ENCODE data around the gene TMEM174.

TMEM174 gene

GRCh38 chr5:73172951-73173350 is at the start of gene TMEM174:
Gene TMEM174 (plus strand): TSS chr5:73173193. CDS start chr5:73173244, 51 bp downstream.
- in situ Hi-C loops (cut with MboI; ENCODE audit: low sequenced_read_pairs) = no loop called here

- in situ Hi-C loops (cut with MboI; ENCODE audit: low sequenced_read_pairs) = no loop called here
Measured at GRCh38 chr5:73125289-73125688, 47.7 kb upstream of the TMEM174 start.

GRCh38 chr5:73126381-73126780 is 46.6 kb upstream of the TMEM174 start:
- in situ Hi-C loops (cut with MboI; ENCODE audit: low sequenced_read_pairs) = no loop called here

- in situ Hi-C loops (cut with MboI; ENCODE audit: low sequenced_read_pairs) = no loop called here
Measured at GRCh38 chr5:73126957-73127356, 46.0 kb upstream of the TMEM174 start.

GRCh38 chr5:73129143-73129542 is 43.9 kb upstream of the TMEM174 start:
- in situ Hi-C loops (cut with MboI; ENCODE audit: low sequenced_read_pairs) = no loop called here

GRCh38 chr5:73130811-73131210 is 42.2 kb upstream of the TMEM174 start:
- in situ Hi-C loops (cut with MboI; ENCODE audit: low sequenced_read_pairs) = no loop called here

- in situ Hi-C loops (cut with MboI; ENCODE audit: low sequenced_read_pairs) = no loop called here
Measured at GRCh38 chr5:73131711-73132425, 41.1 kb upstream of the TMEM174 start.

GRCh38 chr5:73132759-73133158 is 40.2 kb upstream of the TMEM174 start:
- in situ Hi-C loops (cut with MboI; ENCODE audit: low sequenced_read_pairs) = no loop called here

GRCh38 chr5:73135021-73135420 is 38.0 kb upstream of the TMEM174 start:
- in situ Hi-C loops (cut with MboI; ENCODE audit: low sequenced_read_pairs) = no loop called here

- in situ Hi-C loops (cut with MboI; ENCODE audit: low sequenced_read_pairs) = no loop called here
Measured at GRCh38 chr5:73135429-73136054, 37.5 kb upstream of the TMEM174 start.

GRCh38 chr5:73136055-73136562 is 36.9 kb upstream of the TMEM174 start:
- in situ Hi-C loops (cut with MboI; ENCODE audit: low sequenced_read_pairs) = no loop called here

GRCh38 chr5:73137563-73138530 is 35.1 kb upstream of the TMEM174 start:
- in situ Hi-C loops (cut with MboI; ENCODE audit: low sequenced_read_pairs) = no loop called here

- in situ Hi-C loops (cut with MboI; ENCODE audit: low sequenced_read_pairs) = no loop called here
Measured at GRCh38 chr5:73139485-73139884, 33.5 kb upstream of the TMEM174 start.

GRCh38 chr5:73140801-73141200 is 32.2 kb upstream of the TMEM174 start:
- in situ Hi-C loops (cut with MboI; ENCODE audit: low sequenced_read_pairs) = no loop called here

GRCh38 chr5:73142035-73142434 is 31.0 kb upstream of the TMEM174 start:
- in situ Hi-C loops (cut with MboI; ENCODE audit: low sequenced_read_pairs) = no loop called here

- in situ Hi-C loops (cut with MboI; ENCODE audit: low sequenced_read_pairs) = no loop called here
Measured at GRCh38 chr5:73143716-73144115, 29.3 kb upstream of the TMEM174 start.

- in situ Hi-C loops (cut with MboI; ENCODE audit: low sequenced_read_pairs) = no loop called here
Measured at GRCh38 chr5:73149540-73149939, 23.5 kb upstream of the TMEM174 start.

- in situ Hi-C loops (cut with MboI; ENCODE audit: low sequenced_read_pairs) = no loop called here
Measured at GRCh38 chr5:73150876-73151275, 22.1 kb upstream of the TMEM174 start.

GRCh38 chr5:73151766-73152410 is 21.1 kb upstream of the TMEM174 start:
- in situ Hi-C loops (cut with MboI; ENCODE audit: low sequenced_read_pairs) = no loop called here
